ENCODE data around the gene SARS1.
"Not testable (repeated sequence)": the region's sequence is repeated elsewhere in the genome, so short reads cannot be mapped to it uniquely, and the experiment has no call there.

The SARS1 gene

DNA sequence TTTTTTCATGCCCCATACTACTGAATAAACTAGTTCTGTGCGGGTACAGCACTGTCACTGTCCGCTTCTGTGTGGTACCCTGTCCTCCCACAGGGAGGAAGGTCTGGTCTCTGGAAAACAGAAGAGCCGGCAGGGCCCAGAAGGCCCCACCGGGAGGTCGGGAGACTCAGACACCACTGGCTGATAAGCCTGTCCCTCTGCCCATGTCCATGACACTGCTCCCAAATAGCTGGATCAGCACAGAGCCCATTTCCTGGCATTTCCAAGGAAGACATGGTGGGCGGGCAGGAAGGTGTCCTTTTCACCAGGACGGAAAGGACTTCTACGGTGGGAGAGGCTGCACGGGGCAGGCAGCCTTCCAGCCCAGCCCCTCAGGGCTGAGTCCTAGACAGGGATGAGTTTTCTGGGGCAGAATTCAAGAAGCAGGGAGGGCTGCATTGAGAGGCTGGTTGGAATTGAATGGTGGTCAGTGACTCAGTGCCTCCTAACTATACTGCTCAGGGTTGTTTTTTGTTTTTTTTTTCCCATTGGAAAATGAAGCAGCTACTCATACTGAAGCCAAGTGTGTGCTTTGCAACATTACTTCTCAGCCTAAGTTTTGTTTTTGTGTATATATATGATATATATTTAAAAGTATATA, 62.1 kb downstream of the SARS1 start:
- DNase-seq (ENCODE audit: low spot score), result no peak

- peak; percentile 90 for DNase-seq (ENCODE audit: low spot score)
Observed at GRCh38 chr1:109277434-109278204, 63.9 kb downstream of the SARS1 start.

DNA sequence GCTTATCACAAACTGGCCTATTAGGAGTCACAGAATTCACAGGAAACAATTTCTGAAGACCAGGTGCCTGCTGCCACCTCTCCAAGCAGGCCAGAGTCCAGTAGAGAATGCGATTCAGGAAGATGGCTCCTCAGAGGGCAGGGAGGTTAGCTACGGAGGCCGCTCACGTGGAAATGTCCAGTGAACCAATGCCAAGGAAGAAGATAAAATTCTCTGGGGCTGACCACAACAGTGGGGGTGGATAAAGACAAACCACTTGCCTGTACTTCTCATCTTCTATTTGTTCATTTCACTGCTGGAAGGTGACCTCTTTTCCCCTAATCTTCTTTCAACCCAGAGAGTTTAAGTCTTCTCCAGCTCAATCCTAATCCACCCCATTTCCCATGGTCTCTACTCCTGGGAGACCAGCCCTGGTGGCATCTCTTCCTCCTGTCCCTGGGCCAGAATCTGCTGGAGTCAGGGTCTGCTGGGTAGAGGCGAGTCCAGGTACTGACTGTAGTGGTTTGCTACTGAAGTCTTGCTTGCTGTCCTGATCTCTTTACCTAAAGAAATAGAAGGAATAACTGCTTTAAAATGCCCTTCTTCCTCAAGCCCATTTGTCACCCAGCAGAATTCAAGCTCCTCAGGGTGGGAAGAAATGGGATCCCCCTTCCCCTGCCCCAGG, 66.0 kb downstream of the SARS1 start:
- DNase-seq (ENCODE audit: low spot score), result peak; percentile 44

- DNase-seq (ENCODE audit: low spot score), result no peak
Observed at GRCh38 chr1:109280862-109281261, 67.1 kb downstream of the SARS1 start.

- DNase-seq (ENCODE audit: low spot score), result peak; percentile 71
Observed at GRCh38 chr1:109281680-109282496, 68.2 kb downstream of the SARS1 start.

DNA sequence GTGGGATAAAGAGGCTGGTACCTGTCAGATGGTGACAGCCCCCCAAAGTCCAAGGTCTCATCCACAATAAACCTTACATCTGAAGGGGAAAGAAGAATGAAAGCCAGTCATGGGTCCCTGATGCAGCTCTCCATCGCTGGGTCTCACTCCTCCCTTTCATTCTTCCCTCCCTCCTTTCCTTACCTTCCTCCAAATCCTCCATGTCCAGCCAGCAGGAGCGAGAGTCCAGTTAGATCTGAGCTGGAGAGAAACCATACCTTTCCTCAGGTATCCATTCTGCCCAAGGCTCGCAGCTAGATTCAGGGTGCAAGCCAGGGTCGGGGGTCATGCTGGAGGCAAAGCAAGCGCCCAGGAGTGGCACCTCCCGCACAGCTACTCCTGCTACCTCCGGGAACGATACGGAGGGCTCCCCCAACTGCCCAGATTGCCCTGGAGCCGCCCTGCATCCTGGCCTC, 68.8 kb downstream of the SARS1 start:
- DNase-seq (ENCODE audit: low spot score), result no peak

- peak; percentile 99 for DNase-seq (ENCODE audit: low spot score)
Observed at GRCh38 chr1:109282952-109283747, 69.4 kb downstream of the SARS1 start, which contains the start of gene PSRC1. TSS of gene PSRC1 (minus strand) at chr1:109283145.

- no peak for DNase-seq (ENCODE audit: low spot score)
Observed at GRCh38 chr1:109283748-109284600, 70.3 kb downstream of the SARS1 start.

DNA sequence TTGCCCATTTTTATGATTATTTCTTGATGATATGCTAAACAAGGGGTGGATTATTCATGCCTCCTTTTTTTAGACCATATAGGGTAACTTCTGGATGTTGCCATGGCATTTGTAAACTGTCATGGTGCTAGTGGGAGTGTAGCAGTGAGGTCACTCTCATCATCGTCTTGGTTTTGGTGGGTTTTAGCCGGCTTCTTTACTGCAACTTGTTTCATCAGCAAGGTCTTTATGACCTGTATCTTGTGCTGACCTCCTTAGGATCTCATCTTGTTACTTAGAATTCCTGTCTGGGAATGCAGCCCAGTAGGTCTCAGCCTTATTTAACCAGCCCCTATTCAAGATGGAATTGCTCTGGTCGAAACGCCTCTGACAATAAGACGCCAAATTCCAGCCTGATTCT, 73.0 kb downstream of the SARS1 start:
- not testable (repeated sequence) for DNase-seq (ENCODE audit: low spot score)

Data from pons (tissue), 1 donor.